HepG2 (cell line): ENCODE data around the gene WBP2NL. TPM values are rescaled to one million over a fixed set of nuclear protein-coding genes. Genes with fewer than 3 reads are reported as not detected.

Experiments
- ARNT2 ChIP-seq: sonication (generic); formaldehyde crosslinking; IDR thresholded peaks from 2 replicates; pipeline ENCODE4 v1.8.0; 2022; ENCODE audit warnings: mild to moderate bottlenecking, low read depth, missing genetic modification reagents, moderate library complexity
- CREM ChIP-seq, 2 experiments: sonication (generic) in 1 of 2; formaldehyde crosslinking in 1 of 2; IDR thresholded peaks; 2 replicates each; pipeline versions ENCODE4 v1.4.0 to v1.6.1; 2016 to 2020; ENCODE audit warnings: antibody characterized with exemption in 1 of 2, mild to moderate bottlenecking in 1 of 2, missing genetic modification reagents in 1 of 2
- MAZ ChIP-seq, 2 experiments: sonication (generic) in 1 of 2; formaldehyde crosslinking in 1 of 2; IDR thresholded peaks; 2 replicates each; pipeline versions ENCODE4 v1.5.0 to v1.6.1; 2012 to 2020; ENCODE audit warnings: low read depth in 2 of 2, mild to moderate bottlenecking in 2 of 2, borderline replicate concordance in 1 of 2, improper control_type of control experiment in 1 of 2, low read length in 1 of 2, missing genetic modification reagents in 1 of 2, moderate library complexity in 1 of 2
- NR1H2 ChIP-seq: sonication (generic); formaldehyde crosslinking; IDR thresholded peaks from 2 replicates; pipeline ENCODE4 v1.8.1; 2022; ENCODE audit warnings: low read depth, missing genetic modification reagents, borderline replicate concordance
- ONECUT2 ChIP-seq: sonication (generic); formaldehyde crosslinking; IDR thresholded peaks from 2 replicates; pipeline ENCODE4 v1.4.0; 2020; ENCODE audit warnings: missing genetic modification reagents
- PATZ1 ChIP-seq: sonication (generic); formaldehyde crosslinking; IDR thresholded peaks from 2 replicates; pipeline ENCODE4 v1.4.0; 2020; ENCODE audit warnings: missing genetic modification reagents
- POLR2G ChIP-seq: fragments of 200-400 bp; formaldehyde crosslinking; IDR thresholded peaks from 2 replicates; pipeline ENCODE4 v1.6.1; 2018; ENCODE audit warnings: mild to moderate bottlenecking, low read depth, low read length, moderate library complexity
- RCOR2 ChIP-seq: IDR thresholded peaks from 2 replicates; pipeline ENCODE4 v1.6.1; 2016; ENCODE audit warnings: missing biosample characterization, missing genetic modification reagents
- SMYD3 ChIP-seq: sonication (generic); formaldehyde crosslinking; IDR thresholded peaks from 2 replicates; pipeline ENCODE4 v1.8.1; 2023; ENCODE audit warnings: mild to moderate bottlenecking, missing genetic modification reagents
- SOX6 ChIP-seq, 2 experiments: fragments of 450-650 bp in 1 of 2; sonication (generic) in 1 of 2; formaldehyde crosslinking in 1 of 2; IDR thresholded peaks; 2 replicates each; pipeline versions ENCODE4 v1.4.0 to v1.6.1; 2017 to 2020; ENCODE audit warnings: antibody characterized with exemption in 1 of 2, mild to moderate bottlenecking in 1 of 2, missing genetic modification reagents in 1 of 2
- SRF ChIP-seq: IDR thresholded peaks from 2 replicates; pipeline ENCODE4 v1.6.1; 2011; ENCODE audit warnings: mild to moderate bottlenecking, low read depth, low read length, moderate library complexity
- STAG1 ChIP-seq: sonication (generic); formaldehyde crosslinking; IDR thresholded peaks from 2 replicates; pipeline ENCODE4 v1.4.0; 2020; ENCODE audit warnings: missing genetic modification reagents
- ZBTB20 ChIP-seq: sonication (generic); formaldehyde crosslinking; IDR thresholded peaks from 2 replicates; pipeline ENCODE4 v1.8.1; 2023; ENCODE audit warnings: missing genetic modification reagents, low read depth, mild to moderate bottlenecking, borderline replicate concordance
- ZBTB38 ChIP-seq: sonication (generic); formaldehyde crosslinking; IDR thresholded peaks from 2 replicates; pipeline ENCODE4 v1.5.1; 2020; ENCODE audit warnings: mild to moderate bottlenecking, missing genetic modification reagents
- ZNF18 ChIP-seq: sonication (generic); formaldehyde crosslinking; IDR thresholded peaks from 2 replicates; pipeline ENCODE4 v1.8.0; 2022; ENCODE audit warnings: mild to moderate bottlenecking, missing genetic modification reagents; ENCODE audit not compliant: insufficient replicate concordance
- ZNF451 ChIP-seq: sonication (generic); formaldehyde crosslinking; IDR thresholded peaks from 2 replicates; pipeline ENCODE4 v1.5.0; 2020; ENCODE audit warnings: mild to moderate bottlenecking, missing genetic modification reagents
- ZNF547 ChIP-seq: sonication (generic); formaldehyde crosslinking; IDR thresholded peaks from 2 replicates; pipeline ENCODE4 v1.5.1; 2020; ENCODE audit warnings: mild to moderate bottlenecking, missing genetic modification reagents
- ZNF644 ChIP-seq: IDR thresholded peaks from 2 replicates; pipeline ENCODE4 v1.6.1; 2016; ENCODE audit warnings: low read depth
- ZNF670 ChIP-seq: sonication (generic); formaldehyde crosslinking; IDR thresholded peaks from 2 replicates; pipeline ENCODE4 v1.8.0; 2022; ENCODE audit warnings: mild to moderate bottlenecking, missing genetic modification reagents, borderline replicate concordance
- ZNF780A ChIP-seq: sonication (generic); formaldehyde crosslinking; IDR thresholded peaks from 2 replicates; pipeline ENCODE4 v1.8.0; 2022; ENCODE audit warnings: mild to moderate bottlenecking, missing genetic modification reagents, moderate library complexity
- ZSCAN20 ChIP-seq: sonication (generic); formaldehyde crosslinking; IDR thresholded peaks from 2 replicates; pipeline ENCODE4 v1.4.0; 2020; ENCODE audit warnings: missing genetic modification reagents, mild to moderate bottlenecking, borderline replicate concordance
- polyA plus RNA-seq, 8 experiments: library from polyadenylated mRNA; depleted of rRNA in 3 of 8; stranded (reverse) in 7 of 8; unstranded in 1 of 8; fragments of >200 nt; fragmentation: Illumina TruSeq in 4 of 8; extraction: Trizol in 4 of 8; gene quantifications; 2 replicates each; pipeline versions ENCODE4 v1.2.1 to v1.2.3, GENCODE V29; 2011 to 2016; ENCODE audit warnings: low read depth in 4 of 8, missing spikeins in 1 of 8, mixed read lengths in 1 of 8; ENCODE audit not compliant: insufficient read depth in 1 of 8
- total RNA-seq, 5 experiments: library from RNA; depleted of rRNA; stranded (reverse); fragments of >200 nt; fragmentation: Illumina TruSeq; extraction: Trizol; gene quantifications; 2 replicates each; pipeline ENCODE4 v1.2.3, GENCODE V29; 2016; ENCODE audit warnings: low read depth in 1 of 5

WBP2NL gene
- total and polyA plus RNA-seq, 2 of the 13 experiments (the other 11 are each of a cell fraction or from before 2014, with no cell fraction given), result not detected

GRCh38 chr22:42070517-42071422 is 72.2 kb downstream of the WBP2NL start, which contains the start of gene NAGA (continued):
- TF ChIP-seq SMYD3, result peak; percentile 85; the same call in 1 of the 2 replicates
- TF ChIP-seq ZNF644 (CRISPR knock-in tag), result no peak
- TF ChIP-seq ZBTB20 (CRISPR knock-in tag), result no peak; the same call in 1 of the 2 replicates
- TF ChIP-seq STAG1 (CRISPR knock-in tag), result no peak
- peak; percentile 73; the same call in 1 of the 2 replicates for TF ChIP-seq ZBTB38 (CRISPR knock-in tag)
- TF ChIP-seq ZNF18 (CRISPR knock-in tag), result no peak
- peak; percentile 42; the same call in 1 of the 2 replicates for TF ChIP-seq PATZ1
- no peak for TF ChIP-seq ZSCAN20 (CRISPR knock-in tag)
- TF ChIP-seq ZNF780A (CRISPR knock-in tag), result peak; percentile 64; the same call in 1 of the 2 replicates
- peak; percentile 92; the same call in 1 of the 2 replicates for TF ChIP-seq ZNF547 (CRISPR knock-in tag)
- 0 out of 2 replicates have a peak, but pooled peaks have one; percentile 19 for TF ChIP-seq NR1H2 (CRISPR knock-in tag)
- TF ChIP-seq ONECUT2 (CRISPR knock-in tag), result no peak
- peak; percentile 46 for TF ChIP-seq CREM (IDR thresholded peaks at IDR 0.05)
- peak; percentile 43; the same call in 1 of the 2 replicates for TF ChIP-seq CREM (CRISPR knock-in tag; IDR thresholded peaks at IDR 0.05)
- peak; percentile 42; the same call in 1 of the 2 replicates for TF ChIP-seq ARNT2 (CRISPR knock-in tag)
- no peak for TF ChIP-seq ZNF451
- TF ChIP-seq MAZ (IDR thresholded peaks at IDR 0.05; ENCODE audit: borderline replicate concordance, low read depth, low read length), result peak; percentile 5; the same call in 1 of the 2 replicates
- TF ChIP-seq MAZ (CRISPR knock-in tag; IDR thresholded peaks at IDR 0.05; ENCODE audit: low read depth), result peak; percentile 61
- peak; percentile 87 for TF ChIP-seq POLR2G
- TF ChIP-seq RCOR2 (CRISPR knock-in tag), result 0 out of 2 replicates have a peak, but pooled peaks have one; percentile 35
- TF ChIP-seq SRF, result peak; percentile 31; the same call in 1 of the 2 replicates
- TF ChIP-seq SOX6 (IDR thresholded peaks at IDR 0.05), result no peak
- TF ChIP-seq SOX6 (CRISPR knock-in tag; IDR thresholded peaks at IDR 0.05), result peak; percentile 55; the same call in 1 of the 2 replicates
- peak; percentile 67; the same call in 1 of the 2 replicates for TF ChIP-seq ZNF670 (CRISPR knock-in tag)
